GM21526 (cell line): ENCODE measurements around the gene ACYP2.
"Not testable (repeated sequence)": the region's sequence is repeated elsewhere in the genome, so short reads cannot be mapped to it uniquely, and the experiment has no call there.

Experiments
- ATAC-seq: cut with Tn5 transposase; IDR thresholded peaks from one replicate; pipeline ENCODE4 v1.9.1; 2021; ENCODE audit warnings: moderate library complexity; ENCODE audit not compliant: unreplicated experiment, low FRiP score

Gene ACYP2

GRCh38 chr2:54306556-54306955 is 191.1 kb downstream of the ACYP2 start:
- no peak for ATAC-seq

DNA sequence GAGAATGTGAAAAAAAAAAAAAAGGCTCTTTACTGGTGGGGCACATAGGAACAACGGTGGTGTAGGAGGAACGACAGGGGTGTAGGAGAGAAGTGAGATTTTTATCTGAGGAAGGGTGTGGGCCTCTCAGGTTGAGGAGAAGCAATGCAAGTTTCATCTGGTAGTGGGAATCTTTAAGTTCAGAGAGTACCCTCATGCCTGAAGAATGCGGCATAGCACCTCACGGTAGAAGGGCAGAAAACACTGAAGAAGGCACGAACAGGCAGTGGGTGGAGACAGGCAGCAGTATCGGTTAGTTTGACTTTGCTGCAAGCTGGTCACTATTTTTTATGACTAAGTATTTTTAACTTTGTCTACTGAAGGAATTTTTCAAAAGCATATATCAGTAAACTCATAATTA is 192.8 kb downstream of the ACYP2 start:
- no peak for ATAC-seq

DNA sequence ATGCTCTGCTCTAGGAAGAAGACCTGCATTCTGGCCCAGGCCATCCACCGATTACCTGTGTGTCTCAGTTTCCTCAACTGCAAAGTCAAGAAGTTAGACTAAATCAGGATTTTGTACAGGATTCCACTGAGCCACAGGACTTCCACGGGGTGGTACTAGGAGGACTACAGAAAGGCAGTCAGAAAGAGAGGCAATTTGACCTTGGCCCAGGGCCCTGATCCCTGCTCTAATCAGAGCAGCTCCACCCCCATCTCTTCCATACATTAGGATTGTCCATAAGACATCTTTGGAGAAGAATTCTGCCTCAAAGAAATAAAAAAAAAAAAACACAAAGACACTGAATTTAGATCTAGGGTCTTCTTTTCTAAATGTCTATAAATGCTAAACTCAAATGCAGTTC is 193.4 kb downstream of the ACYP2 start:
- no peak for ATAC-seq

DNA sequence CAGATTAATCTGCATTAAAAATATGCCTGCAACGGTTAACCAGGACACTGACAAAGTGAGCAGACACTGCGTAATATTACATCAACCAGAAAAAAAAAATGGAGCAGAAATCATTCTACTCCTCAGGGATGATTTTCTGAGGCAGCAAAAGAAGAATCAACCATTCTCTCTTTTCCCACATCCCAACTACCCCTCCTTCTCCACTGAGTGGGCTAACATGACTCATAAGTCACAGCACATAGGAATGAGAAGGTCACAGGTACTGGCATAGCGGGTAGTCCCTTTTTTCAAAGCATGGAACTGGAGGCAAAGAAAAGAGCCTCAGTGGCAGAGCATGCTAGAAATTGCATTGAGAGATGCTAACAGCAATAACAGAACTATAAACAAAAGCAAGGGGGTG is 194.9 kb downstream of the ACYP2 start:
- ATAC-seq: no peak

- ATAC-seq: no peak
Measured at GRCh38 chr2:54310961-54311360, 195.5 kb downstream of the ACYP2 start.

- no peak for ATAC-seq
Measured at GRCh38 chr2:54313147-54313546, 197.7 kb downstream of the ACYP2 start.

DNA sequence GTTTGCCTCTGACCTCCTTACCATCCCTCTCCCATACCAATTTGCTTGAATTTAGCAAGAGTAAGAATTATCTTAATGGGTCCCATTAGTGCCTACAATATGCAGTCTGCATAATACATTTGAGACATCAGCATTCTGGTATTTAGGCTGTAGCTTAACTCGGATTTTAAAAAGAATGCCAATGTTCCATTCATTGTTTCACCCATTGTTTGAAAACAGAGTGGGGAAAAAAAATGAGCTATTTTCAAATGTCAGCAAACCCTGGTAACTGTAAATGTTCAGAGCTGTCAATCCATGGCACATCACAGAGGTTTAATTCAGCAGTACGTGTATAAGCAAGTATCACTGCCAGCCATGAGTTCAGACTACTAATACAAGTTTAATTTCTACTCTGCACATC is 202.6 kb downstream of the ACYP2 start:
- no peak for ATAC-seq

DNA sequence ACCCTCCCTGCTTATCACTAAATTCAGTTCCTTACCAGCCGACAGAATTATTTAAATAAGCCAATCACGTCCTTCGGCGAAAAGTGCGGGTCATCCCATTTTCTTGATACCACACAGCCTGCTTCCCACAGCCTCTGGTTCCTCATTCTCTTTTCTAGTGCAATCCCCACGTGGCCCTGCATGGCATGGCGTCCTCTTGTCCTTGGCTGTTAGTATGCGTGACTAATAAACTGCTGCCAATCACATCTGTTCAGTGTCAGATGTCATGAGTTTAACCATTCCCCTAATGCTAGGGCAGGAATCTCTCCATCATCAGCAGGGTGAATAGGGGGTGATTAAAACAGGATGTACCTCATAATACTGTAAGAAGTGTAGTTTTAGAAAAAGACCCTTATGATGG is 203.4 kb downstream of the ACYP2 start:
- ATAC-seq: no peak

GRCh38 chr2:54321047-54321446 is 205.6 kb downstream of the ACYP2 start:
- ATAC-seq: no peak

GRCh38 chr2:54324517-54324916 is 209.1 kb downstream of the ACYP2 start:
- ATAC-seq: not testable (repeated sequence)

DNA sequence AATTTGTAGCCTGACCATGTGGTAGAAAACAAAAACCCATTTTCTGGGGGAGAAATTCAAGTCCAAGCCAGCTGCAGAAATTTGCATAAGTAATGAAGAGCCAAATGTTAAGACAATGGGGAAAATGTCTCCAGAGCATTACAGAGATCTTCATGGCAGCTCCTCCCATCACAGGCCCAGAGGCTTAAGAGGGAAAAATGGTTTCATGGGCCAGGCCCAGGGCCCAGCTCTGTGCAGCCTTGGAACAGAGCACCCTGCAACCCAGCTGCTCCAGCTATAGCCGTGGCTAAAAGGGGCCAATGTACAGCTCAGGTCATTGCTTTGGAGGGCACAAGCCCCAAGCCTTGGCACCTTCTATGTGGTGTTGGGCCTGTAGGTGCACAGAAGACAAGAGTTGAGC is 209.7 kb downstream of the ACYP2 start:
- ATAC-seq: no peak

- ATAC-seq: no peak
Measured at GRCh38 chr2:54329482-54330161, 214.2 kb downstream of the ACYP2 start.

DNA sequence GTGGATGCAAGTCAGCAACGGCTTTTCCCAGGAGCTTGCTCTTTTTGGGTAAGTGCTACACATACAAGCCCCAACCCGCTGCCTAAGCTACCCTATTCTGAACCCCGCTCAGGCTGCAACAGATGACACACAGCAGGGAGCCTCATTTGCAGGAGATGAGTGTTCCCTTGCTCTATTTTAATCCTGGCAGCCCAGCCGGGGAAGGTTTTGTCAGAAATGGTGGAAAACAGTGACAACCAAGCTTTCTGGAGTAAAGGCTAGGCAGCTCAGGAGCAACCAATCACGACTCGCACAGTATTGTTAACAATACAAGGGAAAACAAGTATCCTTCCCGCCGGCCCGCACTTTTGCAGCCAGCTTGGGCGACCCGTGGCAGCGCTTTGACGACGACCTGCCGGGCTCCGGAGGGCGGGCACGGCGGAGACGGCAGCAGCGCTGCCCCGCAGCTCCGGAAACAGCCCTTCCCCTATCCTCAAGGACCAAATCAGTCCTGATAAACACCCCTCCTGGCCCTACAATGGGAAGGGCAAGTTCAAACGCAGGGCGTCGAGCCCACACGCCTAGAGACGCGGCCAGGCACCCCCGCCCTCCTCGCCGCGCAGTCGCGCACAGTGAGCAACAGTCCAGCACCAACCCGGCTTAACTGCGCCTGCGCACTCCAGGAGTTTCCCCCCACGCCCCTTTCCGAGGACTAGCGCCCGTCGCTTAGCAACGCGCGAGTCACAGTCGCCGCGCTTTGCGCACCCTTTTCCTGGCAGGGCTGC is 214.9 kb downstream of the ACYP2 start:
- peak; percentile 98 for ATAC-seq

GRCh38 chr2:54330926-54331835 is 215.8 kb downstream of the ACYP2 start:
- peak; percentile 17 for ATAC-seq

DNA sequence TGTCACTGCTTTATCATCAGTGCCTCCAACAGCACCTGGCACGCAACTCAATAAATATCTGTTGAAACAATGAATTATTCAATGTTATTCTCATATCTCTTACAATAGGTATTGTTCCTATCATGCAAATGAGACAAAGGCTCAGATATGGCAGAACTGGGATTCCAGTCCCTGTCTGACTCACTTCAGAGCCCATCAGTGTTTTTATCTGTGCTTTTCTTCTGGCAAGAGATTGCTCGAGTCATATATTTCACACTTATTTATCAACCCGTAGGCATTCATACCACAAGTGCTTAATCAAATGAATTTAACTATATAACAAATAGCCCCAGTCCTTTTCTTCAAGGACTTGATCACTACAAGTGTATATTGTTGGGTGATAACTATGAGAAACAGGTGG is 217.0 kb downstream of the ACYP2 start:
- ATAC-seq: no peak

- ATAC-seq: no peak
Measured at GRCh38 chr2:54336136-54336976, 220.9 kb downstream of the ACYP2 start.

DNA sequence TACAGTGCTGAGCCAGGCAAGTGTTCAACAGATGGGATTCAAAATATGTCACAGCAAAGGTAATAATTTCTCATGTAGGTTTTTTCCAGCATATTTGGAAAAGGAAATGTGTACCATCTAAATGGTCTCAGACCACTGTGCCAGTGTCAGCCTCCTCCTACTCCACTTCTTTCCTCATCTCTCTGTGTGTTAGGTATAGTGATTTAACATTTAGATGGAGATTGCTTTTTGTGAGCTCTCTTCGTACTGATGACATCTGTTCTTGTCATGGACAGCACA is 221.5 kb downstream of the ACYP2 start:
- no peak for ATAC-seq

DNA sequence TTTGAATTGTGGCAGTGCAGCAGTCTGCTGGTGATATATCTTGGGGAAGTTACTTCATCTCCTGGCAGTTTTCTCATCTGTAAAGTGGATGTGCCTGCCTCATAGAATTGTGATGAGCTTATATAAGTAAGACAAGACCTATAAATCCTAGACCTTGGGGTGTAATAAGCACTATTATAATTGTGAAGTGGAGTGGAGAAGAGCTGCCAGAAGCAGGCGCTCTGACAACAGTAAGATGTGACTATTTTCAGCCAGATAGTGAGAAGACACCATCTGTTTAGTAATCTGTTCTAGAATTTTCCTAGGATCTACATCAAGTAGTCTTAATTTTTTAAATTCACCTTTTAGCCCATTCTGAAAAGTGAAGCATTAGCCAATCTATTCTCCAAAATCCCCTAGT is 226.2 kb downstream of the ACYP2 start:
- ATAC-seq: no peak

DNA sequence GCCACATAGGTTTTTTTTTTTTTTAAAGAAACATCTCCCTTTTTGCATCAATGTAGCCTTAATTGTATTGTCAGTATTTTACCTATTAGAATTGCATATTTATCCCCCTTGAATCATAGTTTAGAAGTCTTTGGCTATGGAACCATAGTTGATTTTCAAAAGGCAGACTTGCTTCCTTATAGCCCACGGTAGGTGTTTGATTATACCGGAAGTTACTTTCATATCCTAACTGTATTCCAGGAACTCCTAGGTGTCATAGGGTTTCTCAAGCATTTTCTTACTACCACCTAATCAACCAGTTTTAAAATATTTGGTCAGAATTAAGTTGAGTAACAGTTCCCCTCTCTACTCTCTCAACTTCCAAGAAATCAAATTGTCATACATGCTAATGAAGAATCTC is 227.2 kb downstream of the ACYP2 start:
- ATAC-seq: no peak

DNA sequence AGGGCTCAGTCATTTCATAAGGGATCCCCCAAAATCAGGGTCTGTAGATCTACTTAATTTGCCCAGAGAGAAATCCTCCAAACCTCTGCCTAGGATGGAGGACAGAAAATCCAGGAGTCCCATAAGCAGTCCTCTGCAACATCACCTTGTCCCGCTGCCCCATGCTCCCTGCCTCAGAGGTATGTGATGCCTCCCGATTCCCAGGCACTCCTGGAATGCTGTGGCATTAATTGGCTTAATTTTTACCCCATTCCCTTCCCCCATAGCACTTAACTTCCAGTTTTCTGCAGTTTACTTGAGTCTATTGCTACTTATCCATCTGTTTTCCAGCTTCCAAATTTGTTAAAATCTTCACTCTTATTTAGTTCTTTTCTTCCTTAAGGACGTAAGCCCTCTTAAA is 232.2 kb downstream of the ACYP2 start:
- ATAC-seq: no peak

DNA sequence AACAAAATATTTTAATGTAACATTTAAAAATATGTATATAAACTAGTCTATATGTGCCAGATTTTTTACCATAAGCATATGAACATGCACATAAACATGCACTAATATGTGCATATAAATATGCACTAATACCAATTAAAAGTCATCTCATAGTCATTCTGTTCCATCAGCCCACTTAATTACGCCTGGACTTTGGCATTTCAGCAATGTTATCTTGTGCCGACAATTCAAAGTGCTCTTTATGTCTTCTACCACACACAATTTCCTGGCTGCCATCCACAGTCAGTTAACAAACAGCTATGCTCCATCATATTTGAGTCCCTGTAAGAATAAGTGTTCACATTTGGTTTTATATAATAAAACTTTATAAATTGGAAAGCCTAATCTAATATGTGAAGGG is 233.2 kb downstream of the ACYP2 start:
- no peak for ATAC-seq
